ENCODE measurements around the gene SPATA16.

The SPATA16 gene

GRCh38 chr3:172846706-172847105, 294.3 kb downstream of the SPATA16 start:
- H3K4me3 ChIP-seq (ENCODE audit: low read depth, low read length), result no peak overlapping the region
- TF ChIP-seq CTCF (IDR thresholded peaks at IDR 0.05; ENCODE audit: low read depth, low read length), result no peak
- DNase-seq (ENCODE audit: low read depth, low spot score), result peak; percentile 18
- in situ Hi-C loops (cut with HindIII; ENCODE audit: low sequenced_read_pairs), result no loop called here

- no peak for DNase-seq (ENCODE audit: low read depth, low spot score)
- in situ Hi-C loops (cut with HindIII; ENCODE audit: low sequenced_read_pairs), result no loop called here
- no peak overlapping the region for H3K4me3 ChIP-seq (ENCODE audit: low read depth, low read length)
- TF ChIP-seq CTCF (IDR thresholded peaks at IDR 0.05; ENCODE audit: low read depth, low read length), result no peak
Observed at GRCh38 chr3:172846103-172846561, 294.9 kb downstream of the SPATA16 start.

- no peak for DNase-seq (ENCODE audit: low read depth, low spot score)
- H3K4me3 ChIP-seq (ENCODE audit: low read depth, low read length), result no peak overlapping the region
- in situ Hi-C loops (cut with HindIII; ENCODE audit: low sequenced_read_pairs), result no loop called here
- no peak for TF ChIP-seq CTCF (IDR thresholded peaks at IDR 0.05; ENCODE audit: low read depth, low read length)
Observed at GRCh38 chr3:172844428-172844827, 296.6 kb downstream of the SPATA16 start.

- in situ Hi-C loops (cut with HindIII; ENCODE audit: low sequenced_read_pairs), result no loop called here
- TF ChIP-seq CTCF (IDR thresholded peaks at IDR 0.05; ENCODE audit: low read depth, low read length), result no peak
- no peak for DNase-seq (ENCODE audit: low read depth, low spot score)
- H3K4me3 ChIP-seq (ENCODE audit: low read depth, low read length), result no peak overlapping the region
Observed at GRCh38 chr3:172840913-172841312, 300.1 kb downstream of the SPATA16 start.

- no peak for TF ChIP-seq CTCF (IDR thresholded peaks at IDR 0.05; ENCODE audit: low read depth, low read length)
- DNase-seq (ENCODE audit: low read depth, low spot score), result no peak
- no peak overlapping the region for H3K4me3 ChIP-seq (ENCODE audit: low read depth, low read length)
- in situ Hi-C loops (cut with HindIII; ENCODE audit: low sequenced_read_pairs), result no loop called here
Observed at GRCh38 chr3:172840463-172840862, 300.6 kb downstream of the SPATA16 start.

GRCh38 chr3:172839679-172840078, 301.4 kb downstream of the SPATA16 start:
- in situ Hi-C loops (cut with HindIII; ENCODE audit: low sequenced_read_pairs), result no loop called here
- DNase-seq (ENCODE audit: low read depth, low spot score), result no peak
- no peak for TF ChIP-seq CTCF (IDR thresholded peaks at IDR 0.05; ENCODE audit: low read depth, low read length)
- H3K4me3 ChIP-seq (ENCODE audit: low read depth, low read length), result no peak overlapping the region

All from astrocyte of the spinal cord (primary cell).